ENCODE results near the gene KCNN4. TPM values are rescaled to one million over a fixed set of nuclear protein-coding genes. Genes with fewer than 3 reads are reported as not detected.
A peak's percentile ranks its signal among the peaks of the same experiment; 100 is the strongest.

KCNN4 gene
- total and polyA plus RNA-seq, 10 of the 15 experiments (the other 5 are each of a cell fraction or from before 2014, with no cell fraction given): 1.4 to 112 (median 77.9) TPM

GRCh38 chr19:43780706-43781525, at the start of gene KCNN4 (continued):
- TF ChIP-seq TCF12 (IDR thresholded peaks at IDR 0.05; ENCODE audit: low read depth, low read length) (peak; percentile 52; the same call in 1 of the 2 replicates), IKZF1 (conservative IDR thresholded peaks at IDR 0.05) (0 out of 2 replicates have a peak, but pooled peaks have one; percentile 35), SMAD1 (IDR thresholded peaks at IDR 0.05; ENCODE audit: low read depth, partially characterized antibody) (peak; percentile 63), ZNF274 (IDR thresholded peaks at IDR 0.05; ENCODE audit: insufficient read depth, insufficient read length) (no peak), MTA2 (IDR thresholded peaks at IDR 0.05; ENCODE audit: low read depth) (no peak; the same call in 1 of the 2 replicates), FOXM1 (IDR thresholded peaks at IDR 0.05; ENCODE audit: low read depth, low read length) (no peak), FOS (IDR thresholded peaks at IDR 0.05; ENCODE audit: borderline replicate concordance, extremely low read depth, insufficient read length) (no peak), ATF7 (IDR thresholded peaks at IDR 0.05; ENCODE audit: low read depth) (0 out of 2 replicates have a peak, but pooled peaks have one; percentile 13), CBX5 (IDR thresholded peaks at IDR 0.05; ENCODE audit: low read depth) (no peak), ZNF384 (IDR thresholded peaks at IDR 0.05; ENCODE audit: borderline replicate concordance, low read depth, low read length) (no peak), SIX5 (IDR thresholded peaks at IDR 0.05; ENCODE audit: low read depth, low read length, severe bottlenecking) (no peak), RBBP5 (conservative IDR thresholded peaks at IDR 0.05) (no peak), EP300 (IDR thresholded peaks at IDR 0.05; ENCODE audit: borderline replicate concordance in 1 of 2, control insufficient read depth in 1 of 2, low read depth in 2 of 2, low read length in 2 of 2) (no peak), BACH1 (IDR thresholded peaks at IDR 0.05; ENCODE audit: borderline replicate concordance) (no peak), IRF5 (IDR thresholded peaks at IDR 0.05; ENCODE audit: borderline replicate concordance) (no peak), DPF2 (IDR thresholded peaks at IDR 0.05) (peak; percentile 35; the same call in 1 of the 2 replicates), REST (IDR thresholded peaks at IDR 0.05; ENCODE audit: low read depth, low read length) (0 out of 2 replicates have a peak, but pooled peaks have one; percentile 14)
- TF ChIP-seq, protein P1, sequence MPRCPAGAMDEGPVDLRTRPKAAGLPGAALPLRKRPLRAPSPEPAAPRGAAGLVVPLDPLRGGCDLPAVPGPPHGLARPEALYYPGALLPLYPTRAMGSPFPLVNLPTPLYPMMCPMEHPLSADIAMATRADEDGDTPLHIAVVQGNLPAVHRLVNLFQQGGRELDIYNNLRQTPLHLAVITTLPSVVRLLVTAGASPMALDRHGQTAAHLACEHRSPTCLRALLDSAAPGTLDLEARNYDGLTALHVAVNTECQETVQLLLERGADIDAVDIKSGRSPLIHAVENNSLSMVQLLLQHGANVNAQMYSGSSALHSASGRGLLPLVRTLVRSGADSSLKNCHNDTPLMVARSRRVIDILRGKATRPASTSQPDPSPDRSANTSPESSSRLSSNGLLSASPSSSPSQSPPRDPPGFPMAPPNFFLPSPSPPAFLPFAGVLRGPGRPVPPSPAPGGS (IDR thresholded peaks at IDR 0.05; ENCODE audit: borderline replicate concordance, insufficient read depth, low read depth, low read length, poor library complexity, severe bottlenecking): no peak
- TF ChIP-seq, protein P2, sequence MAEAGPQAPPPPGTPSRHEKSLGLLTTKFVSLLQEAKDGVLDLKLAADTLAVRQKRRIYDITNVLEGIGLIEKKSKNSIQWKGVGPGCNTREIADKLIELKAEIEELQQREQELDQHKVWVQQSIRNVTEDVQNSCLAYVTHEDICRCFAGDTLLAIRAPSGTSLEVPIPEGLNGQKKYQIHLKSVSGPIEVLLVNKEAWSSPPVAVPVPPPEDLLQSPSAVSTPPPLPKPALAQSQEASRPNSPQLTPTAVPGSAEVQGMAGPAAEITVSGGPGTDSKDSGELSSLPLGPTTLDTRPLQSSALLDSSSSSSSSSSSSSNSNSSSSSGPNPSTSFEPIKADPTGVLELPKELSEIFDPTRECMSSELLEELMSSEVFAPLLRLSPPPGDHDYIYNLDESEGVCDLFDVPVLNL (IDR thresholded peaks at IDR 0.05; ENCODE audit: low read depth, low read length): no peak
- TF ChIP-seq, protein P3, sequence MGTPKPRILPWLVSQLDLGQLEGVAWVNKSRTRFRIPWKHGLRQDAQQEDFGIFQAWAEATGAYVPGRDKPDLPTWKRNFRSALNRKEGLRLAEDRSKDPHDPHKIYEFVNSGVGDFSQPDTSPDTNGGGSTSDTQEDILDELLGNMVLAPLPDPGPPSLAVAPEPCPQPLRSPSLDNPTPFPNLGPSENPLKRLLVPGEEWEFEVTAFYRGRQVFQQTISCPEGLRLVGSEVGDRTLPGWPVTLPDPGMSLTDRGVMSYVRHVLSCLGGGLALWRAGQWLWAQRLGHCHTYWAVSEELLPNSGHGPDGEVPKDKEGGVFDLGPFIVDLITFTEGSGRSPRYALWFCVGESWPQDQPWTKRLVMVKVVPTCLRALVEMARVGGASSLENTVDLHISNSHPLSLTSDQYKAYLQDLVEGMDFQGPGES (IDR thresholded peaks at IDR 0.05): no peak
